Islet of Langerhans (tissue), 1 donor: ENCODE results near the gene MPIG6B.

Experiments used
- FAIRE-seq: peaks from one replicate; lab custom pipeline; 2011; peaks lifted over from hg19 to GRCh38; lab: Jason Lieb, UNC

Gene MPIG6B

DNA sequence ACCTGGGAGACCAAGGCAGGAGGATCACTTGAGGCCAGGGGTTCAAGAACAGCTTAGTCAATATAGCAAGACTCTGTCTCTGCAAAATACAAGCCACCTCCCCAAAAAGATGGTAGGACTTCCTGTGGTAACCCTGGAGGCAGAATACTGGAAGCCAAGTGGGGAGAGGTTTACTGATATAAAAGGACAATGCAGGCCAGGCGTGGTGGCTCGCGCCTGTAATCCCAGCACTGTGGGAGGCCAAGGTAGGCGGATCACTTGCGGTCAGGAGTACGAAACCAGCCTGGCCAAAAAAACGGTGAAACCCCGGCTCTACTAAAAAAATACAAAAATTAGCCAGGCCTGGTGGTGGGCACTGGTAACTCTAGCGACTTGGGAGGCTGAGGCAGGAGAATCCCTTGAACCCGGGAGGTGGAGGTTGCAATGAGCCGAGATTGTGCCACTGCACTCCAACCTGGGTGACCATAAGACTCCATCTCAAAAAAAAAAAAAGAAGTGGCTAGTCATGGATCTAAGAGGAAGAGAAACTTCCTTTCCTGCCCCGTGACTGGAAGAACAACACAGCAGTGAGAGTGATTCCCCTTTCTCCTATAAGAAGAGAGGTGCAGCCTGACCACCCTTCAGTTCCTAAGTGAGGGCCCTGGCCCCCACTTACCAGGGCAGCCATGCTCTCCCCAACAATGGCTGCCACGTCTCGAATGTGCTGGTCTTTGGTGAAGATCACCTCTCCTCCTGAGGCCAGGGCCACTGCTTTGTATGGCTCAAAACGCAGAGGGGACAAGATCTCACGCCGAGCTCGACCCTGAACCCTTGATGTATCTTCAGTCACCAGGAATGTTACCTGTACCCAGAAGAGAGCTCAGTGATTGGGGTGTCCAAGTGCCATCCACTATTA lies 45.4 kb downstream of the MPIG6B start:
- FAIRE-seq, result no peak

- FAIRE-seq, result no peak
Observed at GRCh38 chr6:31769684-31770371, 46.7 kb downstream of the MPIG6B start.

DNA sequence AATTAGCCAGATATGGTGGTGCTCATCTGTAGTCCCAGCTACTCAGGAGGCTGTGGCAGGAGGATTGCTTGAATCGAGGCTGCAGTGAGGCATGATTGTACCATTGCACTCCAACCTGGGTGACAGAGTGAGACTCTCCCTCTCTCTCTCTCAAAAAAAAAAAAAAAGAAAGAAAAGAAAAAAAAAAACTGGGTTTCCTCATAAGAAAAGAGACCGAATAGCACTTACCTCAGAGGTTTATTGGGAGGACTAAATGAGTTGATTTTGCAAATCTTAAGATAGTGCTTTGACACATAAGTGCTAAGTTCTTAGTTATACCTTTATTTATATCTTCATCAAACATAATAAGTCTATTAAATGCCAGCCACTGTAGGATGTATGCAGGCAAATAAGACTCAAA lies 47.7 kb downstream of the MPIG6B start:
- FAIRE-seq, result no peak

DNA sequence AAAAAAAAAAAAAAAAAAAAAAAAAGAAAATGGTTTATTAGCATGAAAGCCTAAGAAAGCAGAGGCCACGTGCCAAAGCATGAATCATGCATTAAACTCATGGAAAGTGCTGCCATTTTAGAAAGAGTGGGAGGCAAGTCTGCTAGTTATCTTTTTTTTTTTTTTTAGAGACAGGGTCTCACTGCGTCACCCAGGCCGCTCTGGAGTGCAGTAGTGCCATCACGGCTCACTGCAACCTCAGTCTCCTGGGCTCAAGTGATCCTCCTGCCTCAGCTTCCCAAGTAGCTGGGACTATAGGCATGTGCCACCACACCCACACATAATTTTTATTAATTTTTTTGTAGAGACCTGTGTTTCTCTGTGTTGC lies 48.8 kb downstream of the MPIG6B start:
- no peak for FAIRE-seq

- no peak for FAIRE-seq
Observed at GRCh38 chr6:31775184-31775583, 52.0 kb downstream of the MPIG6B start.

- no peak for FAIRE-seq
Observed at GRCh38 chr6:31775633-31776484, 52.7 kb downstream of the MPIG6B start.
